Endothelial cell of umbilical vein (primary cell): ENCODE measurements around the gene GAL3ST3. TPM values are rescaled to one million over a fixed set of nuclear protein-coding genes. Genes with fewer than 3 reads are reported as not detected.

Experiments used
- BruUV-seq: library from RNA; stranded (reverse); fragments of 400-500 nt; replicated peaks from 2 replicates; lab custom pipeline; 2021; lab: Mats Ljungman, UMichigan
- CTCF ChIA-PET: fragments of 300-600, 350-600 bp; sonication (Branson Sonifier 250); formaldehyde crosslinking; loops from one replicate; lab custom pipeline; 2021; ENCODE audit warnings: antibody characterized with exemption, inconsistent platforms; lab: Charles Lee
- POLR2A ChIA-PET: fragments of 300-600, 350-600 bp; sonication (Branson Sonifier 250); formaldehyde crosslinking; loops from one replicate; lab custom pipeline; 2021; ENCODE audit warnings: antibody characterized with exemption, inconsistent platforms; lab: Charles Lee
- DNase-seq: peaks from one replicate; pipeline ENCODE4 v3.0.0-alpha.2; 2011; ENCODE audit warnings: low read depth, low spot score
- FAIRE-seq: peaks from 2 replicates; lab custom pipeline; 2011; peaks lifted over from hg19 to GRCh38; lab: Jason Lieb, UNC
- H2AFZ ChIP-seq: 2 replicates; pipeline ENCODE4 v1.6.0; 2012; ENCODE audit warnings: low read depth, low read length, control low read depth, inconsistent platforms
- H3K27ac ChIP-seq: 2 replicates; pipeline ENCODE4 v1.5.1; 2011; ENCODE audit warnings: low read depth, mild to moderate bottlenecking, control low read depth, low read length, moderate library complexity; ENCODE audit not compliant: insufficient read depth
- H3K27me3 ChIP-seq, 2 experiments: 2 replicates each; pipeline versions ENCODE4 v1.6.0 to v1.6.1; 2011; ENCODE audit warnings: low read length in 2 of 2, mixed read lengths in 1 of 2; ENCODE audit not compliant: control insufficient read depth in 2 of 2, insufficient read depth in 2 of 2
- H3K36me3 ChIP-seq, 2 experiments: 2 replicates in 1 of 2; 3 replicates in 1 of 2; pipeline ENCODE4 v1.5.1; 2011; ENCODE audit warnings: low read length in 2 of 2, mild to moderate bottlenecking in 1 of 2, moderate library complexity in 1 of 2; ENCODE audit not compliant: control insufficient read depth in 2 of 2, insufficient read depth in 2 of 2; ENCODE audit errors: extremely low read depth in 1 of 2
- H3K4me1 ChIP-seq: 3 replicates; pipeline ENCODE4 v1.5.1; 2011; ENCODE audit warnings: mild to moderate bottlenecking, low read length; ENCODE audit not compliant: control insufficient read depth, insufficient read depth; ENCODE audit errors: extremely low read depth
- H3K4me2 ChIP-seq: 2 replicates; pipeline ENCODE4 v1.6.1; 2011; ENCODE audit warnings: low read length, control low read depth, mixed read lengths; ENCODE audit not compliant: insufficient read depth
- H3K4me3 ChIP-seq, 3 experiments: fragments of 200-600 bp in 1 of 3; sonication (generic), shearing (Covaris generic) in 1 of 3; replicated peaks in 1 of 3; 2 replicates each; pipeline ENCODE4 v1.5.1; 2011 to 2016; ENCODE audit warnings: control low read depth in 3 of 3, low read length in 3 of 3, mild to moderate bottlenecking in 2 of 3, inconsistent platforms in 1 of 3, low read depth in 1 of 3, moderate library complexity in 1 of 3; ENCODE audit not compliant: insufficient read depth in 1 of 3
- H3K79me2 ChIP-seq: 2 replicates; pipeline ENCODE4 v1.6.0; 2012; ENCODE audit warnings: low read length, inconsistent platforms; ENCODE audit not compliant: control insufficient read depth, insufficient read depth
- H3K9ac ChIP-seq: replicated peaks from 2 replicates; pipeline ENCODE3; 2011; ENCODE audit warnings: low read length, control low read depth; ENCODE audit not compliant: insufficient read depth; ENCODE audit errors: extremely low read depth
- H3K9me1 ChIP-seq: replicated peaks from 3 replicates; pipeline ENCODE4 v1.6.0; 2011; ENCODE audit warnings: mild to moderate bottlenecking, low read length; ENCODE audit not compliant: control insufficient read depth, insufficient read depth; ENCODE audit errors: extremely low read depth
- H3K9me3 ChIP-seq: replicated peaks from 2 replicates; pipeline ENCODE4 v1.5.1; 2012; ENCODE audit warnings: low read length, inconsistent platforms; ENCODE audit not compliant: control insufficient read depth, insufficient read depth
- H4K20me1 ChIP-seq: replicated peaks from 2 replicates; pipeline ENCODE3; 2011; ENCODE audit warnings: mild to moderate bottlenecking, low read length; ENCODE audit not compliant: control insufficient read depth, insufficient read depth; ENCODE audit errors: extremely low read depth
- EZH2 ChIP-seq: IDR thresholded peaks from 2 replicates; pipeline ENCODE4 v1.6.1; 2012; ENCODE audit warnings: borderline replicate concordance, low read depth, mild to moderate bottlenecking, moderate library complexity, low read length, inconsistent platforms; ENCODE audit not compliant: severe bottlenecking
- GATA2 ChIP-seq: IDR thresholded peaks from 2 replicates; pipeline ENCODE4 v1.7.0; 2011; ENCODE audit warnings: low read depth, mild to moderate bottlenecking, moderate library complexity, mixed read lengths, low read length; ENCODE audit not compliant: insufficient read length, insufficient read depth
- JUN ChIP-seq: IDR thresholded peaks from 2 replicates; pipeline ENCODE4 v1.6.1; 2011; ENCODE audit warnings: borderline replicate concordance, low read depth; ENCODE audit not compliant: insufficient read length, insufficient read depth
- MYC ChIP-seq: IDR thresholded peaks from one replicate; pipeline ENCODE4 v1.6.1; 2011; ENCODE audit warnings: mild to moderate bottlenecking, low read depth, low read length
- POLR2A ChIP-seq: IDR thresholded peaks from 2 replicates; pipeline ENCODE4 v1.6.1; 2012; ENCODE audit warnings: low read depth, mild to moderate bottlenecking, control low read depth, low read length
- POLR2AphosphoS5 ChIP-seq: IDR thresholded peaks from 2 replicates; pipeline ENCODE4 v1.6.1; 2012; ENCODE audit warnings: low read depth, mild to moderate bottlenecking, control low read depth, low read length, moderate library complexity; ENCODE audit not compliant: insufficient read depth
- dilution Hi-C: fragments of 300-500 bp; cut with MboI; formaldehyde crosslinking; loops from one replicate; pipeline ENCODE4 v1.15.0; 2019; ENCODE audit warnings: low sequenced_read_pairs; ENCODE audit not compliant: extremely low pct_ligation_motif_present
- intact Hi-C: fragments of 100-400 bp; cut with micrococcal nuclease; formaldehyde crosslinking; loops from one replicate; pipeline ENCODE4 v1.10.0; 2022
- polyA plus RNA-seq, 4 experiments: library from polyadenylated mRNA; depleted of rRNA in 3 of 4; stranded (reverse) in 3 of 4; unstranded in 1 of 4; fragments of >200 nt; gene quantifications; 2 replicates each; pipeline versions ENCODE4 v1.2.1 to v1.2.3, GENCODE V29; 2011 to 2012; ENCODE audit warnings: missing spikeins in 1 of 4
- total RNA-seq: library from RNA; stranded (reverse); gene quantifications from 2 replicates; pipeline ENCODE4 v1.2.3, GENCODE V29; 2021
- TF ChIP-seq, protein P1 (sequence below), 2 donors: IDR thresholded peaks; 1 replicate in 1 of 2; 2 replicates in 1 of 2; pipeline ENCODE4 v1.5.1; 2011; ENCODE audit warnings: low read length in 2 of 2, mild to moderate bottlenecking in 2 of 2, moderate library complexity in 2 of 2, control low read depth in 1 of 2, inconsistent platforms in 1 of 2, low read depth in 1 of 2; ENCODE audit not compliant: insufficient read depth in 1 of 2; ENCODE audit errors: extremely low read depth in 1 of 2

The GAL3ST3 gene
- total and polyA plus RNA-seq, 2 donors (not counting 3 experiments of a cell fraction or from before 2014, with no cell fraction given): 0.15 TPM; not detected in 1

- Histone ChIP-seq H3K9me1 (no peaks in the 10 kb centered on the region), H3K27ac (no peak overlapping the region), H4K20me1 (no peaks in the 10 kb centered on the region), H3K27me3 (no peaks in the 10 kb centered on the region), H3K4me1 (peaks cover under 1% of the 10 kb centered on the region), H3K79me2 (peaks cover 28% of the 10 kb centered on the region), H3K4me3 (no peak overlapping the region), H3K9ac (no peak overlapping the region), H3K9me3 (no peaks in the 10 kb centered on the region), H2AFZ (no peak overlapping the region), H3K4me2 (no peak overlapping the region), H3K36me3 (no peaks in the 10 kb centered on the region)
- intact Hi-C loops (no loop called here), dilution Hi-C loops (no loop called here)
- DNase-seq (no peak), FAIRE-seq (no peak)
- POLR2A ChIA-PET: no interaction called here
- BruUV-seq: no TSS peak
- TF ChIP-seq EZH2 (no peak), MYC (no peak), JUN (no peak), GATA2 (no peak), POLR2A (no peak), POLR2AphosphoS5 (no peak)
- TF ChIP-seq, protein P1, sequence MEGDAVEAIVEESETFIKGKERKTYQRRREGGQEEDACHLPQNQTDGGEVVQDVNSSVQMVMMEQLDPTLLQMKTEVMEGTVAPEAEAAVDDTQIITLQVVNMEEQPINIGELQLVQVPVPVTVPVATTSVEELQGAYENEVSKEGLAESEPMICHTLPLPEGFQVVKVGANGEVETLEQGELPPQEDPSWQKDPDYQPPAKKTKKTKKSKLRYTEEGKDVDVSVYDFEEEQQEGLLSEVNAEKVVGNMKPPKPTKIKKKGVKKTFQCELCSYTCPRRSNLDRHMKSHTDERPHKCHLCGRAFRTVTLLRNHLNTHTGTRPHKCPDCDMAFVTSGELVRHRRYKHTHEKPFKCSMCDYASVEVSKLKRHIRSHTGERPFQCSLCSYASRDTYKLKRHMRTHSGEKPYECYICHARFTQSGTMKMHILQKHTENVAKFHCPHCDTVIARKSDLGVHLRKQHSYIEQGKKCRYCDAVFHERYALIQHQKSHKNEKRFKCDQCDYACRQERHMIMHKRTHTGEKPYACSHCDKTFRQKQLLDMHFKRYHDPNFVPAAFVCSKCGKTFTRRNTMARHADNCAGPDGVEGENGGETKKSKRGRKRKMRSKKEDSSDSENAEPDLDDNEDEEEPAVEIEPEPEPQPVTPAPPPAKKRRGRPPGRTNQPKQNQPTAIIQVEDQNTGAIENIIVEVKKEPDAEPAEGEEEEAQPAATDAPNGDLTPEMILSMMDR (IDR thresholded peaks at IDR 0.05; ENCODE audit: extremely low read depth in 1 of 2, insufficient read depth in 1 of 2, low read depth in 1 of 2, low read length in 2 of 2): no peak
- CTCF ChIA-PET: no interaction called here
Measured at GRCh38 chr11:66089067-66089466, 40.1 kb upstream of the GAL3ST3 start.
